Loucy (cell line): ENCODE results near the gene CFAP54.

Source experiments
- CTCF ChIP-seq: fragments of 200-600 bp; sonication (generic); conservative IDR thresholded peaks from 2 replicates; pipeline ENCODE4 v1.5.1; 2014; ENCODE audit warnings: mild to moderate bottlenecking, antibody characterized with exemption, low read length
- EZH2phosphoT487 ChIP-seq: fragments of 200-600 bp; IDR thresholded peaks from 2 replicates; pipeline ENCODE4 v1.6.1; 2018; ENCODE audit warnings: antibody characterized with exemption, mild to moderate bottlenecking, moderate library complexity, borderline replicate concordance

- TF ChIP-seq CTCF (no peak), EZH2phosphoT487 (no peak)
Measured at GRCh38 chr12:96912261-96912660, 422.9 kb downstream of the CFAP54 start.
